GM12875 (cell line): ENCODE measurements around the gene SEPTIN12.
"Not testable (repeated sequence)": the region's sequence is repeated elsewhere in the genome, so short reads cannot be mapped to it uniquely, and the experiment has no call there.

ENCODE experiments used
- H3K4me3 ChIP-seq: one replicate; pipeline ENCODE4 v1.5.1; 2011; ENCODE audit warnings: low read depth, low read length, control low read depth
- TF ChIP-seq, protein P1 (sequence below): IDR thresholded peaks from 2 replicates; pipeline ENCODE4 v1.5.1; 2011; ENCODE audit warnings: low read depth, mild to moderate bottlenecking, control low read depth, inconsistent platforms, low read length, moderate library complexity, borderline replicate concordance; ENCODE audit not compliant: insufficient read depth

The SEPTIN12 gene

DNA sequence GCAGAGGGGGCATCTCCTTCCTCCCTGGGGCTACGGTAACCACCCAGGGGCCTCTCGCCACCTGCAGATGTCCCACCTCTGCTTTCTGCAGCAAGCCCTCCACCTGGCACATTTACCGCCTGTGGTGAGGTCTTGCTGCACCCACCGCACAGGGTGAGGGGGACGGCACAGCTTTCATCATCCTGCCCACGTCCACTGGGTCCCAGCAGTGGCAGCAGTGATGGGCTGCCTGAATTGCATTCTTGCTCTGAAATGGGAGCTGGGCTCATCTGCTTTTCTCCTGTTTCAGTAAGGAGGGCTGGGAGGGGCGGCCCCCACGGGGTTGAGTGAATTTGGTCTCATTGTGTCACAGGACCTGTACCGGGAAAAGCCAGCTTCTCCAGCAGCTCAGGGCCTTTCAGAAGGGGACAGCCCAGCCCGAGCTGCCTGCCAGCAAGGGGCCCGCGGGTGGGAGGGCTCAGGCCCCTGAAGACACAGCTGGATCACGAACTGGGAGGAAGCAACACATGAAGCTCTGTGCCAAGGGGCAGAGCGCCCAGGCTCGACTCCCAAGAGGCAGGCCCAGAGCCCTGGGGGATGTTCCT is 41.1 kb downstream of the SEPTIN12 start:
- no peak overlapping the region for H3K4me3 ChIP-seq
- TF ChIP-seq, protein P1, sequence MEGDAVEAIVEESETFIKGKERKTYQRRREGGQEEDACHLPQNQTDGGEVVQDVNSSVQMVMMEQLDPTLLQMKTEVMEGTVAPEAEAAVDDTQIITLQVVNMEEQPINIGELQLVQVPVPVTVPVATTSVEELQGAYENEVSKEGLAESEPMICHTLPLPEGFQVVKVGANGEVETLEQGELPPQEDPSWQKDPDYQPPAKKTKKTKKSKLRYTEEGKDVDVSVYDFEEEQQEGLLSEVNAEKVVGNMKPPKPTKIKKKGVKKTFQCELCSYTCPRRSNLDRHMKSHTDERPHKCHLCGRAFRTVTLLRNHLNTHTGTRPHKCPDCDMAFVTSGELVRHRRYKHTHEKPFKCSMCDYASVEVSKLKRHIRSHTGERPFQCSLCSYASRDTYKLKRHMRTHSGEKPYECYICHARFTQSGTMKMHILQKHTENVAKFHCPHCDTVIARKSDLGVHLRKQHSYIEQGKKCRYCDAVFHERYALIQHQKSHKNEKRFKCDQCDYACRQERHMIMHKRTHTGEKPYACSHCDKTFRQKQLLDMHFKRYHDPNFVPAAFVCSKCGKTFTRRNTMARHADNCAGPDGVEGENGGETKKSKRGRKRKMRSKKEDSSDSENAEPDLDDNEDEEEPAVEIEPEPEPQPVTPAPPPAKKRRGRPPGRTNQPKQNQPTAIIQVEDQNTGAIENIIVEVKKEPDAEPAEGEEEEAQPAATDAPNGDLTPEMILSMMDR, result no peak

DNA sequence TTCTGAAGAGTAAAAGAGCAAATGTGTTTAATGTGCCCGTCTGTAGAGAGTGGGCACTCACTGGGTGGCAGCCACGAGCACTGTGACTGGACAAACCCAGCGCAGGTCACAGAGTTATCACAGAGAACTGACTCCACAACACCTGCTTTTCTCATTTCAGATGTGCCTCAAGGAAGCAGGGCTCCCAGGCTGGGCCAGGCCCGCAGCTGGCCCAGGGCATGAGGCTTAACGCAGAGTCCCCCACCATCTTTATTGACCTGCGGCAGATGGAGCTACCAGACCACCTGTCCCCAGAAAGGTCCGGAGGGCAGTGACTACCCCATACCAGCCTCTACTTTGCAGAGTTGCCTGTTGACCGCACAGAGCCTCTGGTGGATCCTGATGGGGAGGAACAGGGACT is 41.9 kb downstream of the SEPTIN12 start:
- H3K4me3 ChIP-seq, result no peak overlapping the region
- TF ChIP-seq, protein P1, result no peak

DNA sequence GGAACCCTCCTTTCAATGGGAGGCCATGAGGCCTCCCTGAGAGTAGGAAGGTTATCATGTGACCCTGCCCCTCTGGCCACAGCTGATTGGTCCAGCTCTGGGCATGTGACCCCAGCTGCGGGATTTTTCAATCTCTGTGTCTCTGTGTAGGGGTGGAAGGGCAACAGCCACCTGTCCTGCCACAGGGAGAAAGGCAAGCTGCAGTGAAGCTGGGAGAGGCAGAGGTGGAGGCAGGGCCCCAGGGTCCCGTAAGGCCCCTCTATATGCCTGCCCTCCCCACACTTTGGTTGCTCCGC is 42.9 kb downstream of the SEPTIN12 start:
- no peak overlapping the region for H3K4me3 ChIP-seq
- TF ChIP-seq, protein P1, result no peak

- TF ChIP-seq, protein P1, result no peak
- no peak overlapping the region for H3K4me3 ChIP-seq
Observed at GRCh38 chr16:4744555-4745273, 43.4 kb downstream of the SEPTIN12 start.

DNA sequence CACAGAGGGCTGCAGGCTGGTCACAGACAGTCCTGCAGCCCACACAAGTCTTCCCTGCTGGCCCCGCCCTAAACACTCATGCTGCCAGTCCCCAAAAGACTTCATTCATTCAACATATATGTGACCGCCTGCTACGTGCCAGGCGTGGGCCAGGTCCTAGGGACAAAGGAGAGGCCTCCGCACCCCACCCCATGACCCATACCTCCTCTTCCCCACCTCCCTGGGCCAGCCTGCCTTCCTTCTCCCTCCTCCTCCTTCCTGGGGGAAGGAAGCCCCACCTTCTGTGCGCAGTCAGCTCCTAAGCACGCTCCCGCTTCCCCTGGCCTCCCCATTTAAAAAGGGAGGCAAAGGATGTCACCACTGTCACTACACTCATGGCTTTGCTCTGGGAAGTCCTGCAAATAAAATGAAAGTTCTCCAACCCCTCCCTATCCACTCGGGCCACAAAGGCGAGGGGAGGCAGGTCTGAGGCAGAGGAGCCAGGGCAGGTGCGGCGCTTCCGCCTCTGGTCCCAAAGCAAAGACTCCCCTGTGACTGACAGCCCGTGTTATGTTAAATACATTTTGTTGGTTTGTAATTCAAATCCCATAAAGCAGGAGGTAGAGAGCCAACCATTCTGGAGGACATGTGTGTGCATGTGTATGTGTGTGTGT is 44.8 kb downstream of the SEPTIN12 start:
- TF ChIP-seq, protein P1, result no peak
- no peak overlapping the region for H3K4me3 ChIP-seq

DNA sequence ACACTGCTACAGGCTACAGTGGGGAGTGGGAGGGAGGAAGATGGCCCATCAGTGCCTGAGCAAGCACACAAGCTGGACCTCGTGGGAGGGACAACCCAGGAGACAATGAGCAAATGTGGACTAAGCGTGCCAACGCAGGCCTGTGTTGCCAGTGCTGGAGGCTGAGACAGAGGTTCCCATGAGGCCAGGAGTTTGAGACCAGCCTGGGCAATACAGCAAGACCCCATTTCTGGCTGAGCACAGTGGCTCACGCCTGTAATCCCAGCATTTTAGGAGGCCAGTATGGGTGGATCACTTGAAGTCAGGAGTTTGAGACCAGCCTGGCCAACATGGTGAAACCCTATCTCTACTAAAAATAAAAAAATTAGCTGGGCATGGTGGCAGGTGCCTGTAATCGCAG is 49.8 kb downstream of the SEPTIN12 start:
- not testable (repeated sequence) for H3K4me3 ChIP-seq

DNA sequence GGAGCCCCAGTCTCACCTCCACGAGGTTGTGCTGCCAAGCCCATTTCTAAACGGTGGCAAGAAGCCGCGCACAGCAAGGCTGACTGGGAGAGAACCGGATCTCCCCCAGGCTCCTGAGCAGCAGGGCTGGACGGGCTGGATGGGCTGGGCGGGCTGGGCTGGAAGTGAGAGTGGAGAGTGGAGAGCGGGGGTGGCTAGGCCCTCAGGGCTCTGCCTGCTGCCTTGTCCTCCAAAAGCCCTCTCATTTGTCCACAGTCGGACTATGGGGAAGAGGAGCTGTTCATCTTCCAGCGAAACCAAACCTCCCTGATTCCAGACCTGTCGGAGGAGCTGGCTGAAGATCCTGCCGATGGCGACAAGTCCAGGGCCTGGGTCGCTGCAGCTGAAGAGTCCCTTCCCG is 50.6 kb downstream of the SEPTIN12 start:
- H3K4me3 ChIP-seq, result no peak overlapping the region
- TF ChIP-seq, protein P1, result no peak
